Gastrocnemius medialis (tissue), 4 donors: ENCODE results near the gene ZNF580. TPM values are rescaled to one million over a fixed set of nuclear protein-coding genes. Genes with fewer than 3 reads are reported as not detected.

Experiments
- ATAC-seq, 2 donors: fragments of 150-250 bp; one replicate each; pipeline ENCODE4 v1.9.1; 2016
- DNase-seq, 2 donors: peaks; one replicate each; pipeline ENCODE4 v3.0.0-alpha.2; 2019
- H3K27ac ChIP-seq, 4 donors: fragments of 200-600 bp; sonication (generic); 1 replicate in 1 of 4; 2 replicates in 3 of 4; pipeline ENCODE4 v1.5.1; 2016 to 2018; ENCODE audit warnings: mild to moderate bottlenecking in 2 of 4, moderate library complexity in 1 of 4
- H3K27me3 ChIP-seq, 3 donors: fragments of 200-600 bp; sonication (generic) in 2 of 3; 1 replicate in 1 of 3; 2 replicates in 2 of 3; pipeline versions ENCODE4 v1.5.1 to v1.6.0; 2016 to 2019; ENCODE audit warnings: mild to moderate bottlenecking in 1 of 3, moderate library complexity in 1 of 3
- H3K36me3 ChIP-seq, 2 donors: fragments of 200-600 bp; sonication (generic) in 1 of 2; one replicate each; pipeline ENCODE4 v1.5.1; 2017 to 2018
- H3K4me1 ChIP-seq, 2 donors: fragments of 200-600 bp; sonication (generic) in 1 of 2; one replicate each; pipeline ENCODE4 v1.5.1; 2016 to 2017; ENCODE audit warnings: mild to moderate bottlenecking in 2 of 2
- H3K4me3 ChIP-seq, 4 donors: fragments of 200-600 bp; sonication (generic) in 3 of 4; 1 replicate in 1 of 4; 2 replicates in 3 of 4; pipeline ENCODE4 v1.5.1; 2016 to 2019; ENCODE audit warnings: mild to moderate bottlenecking in 2 of 4
- H3K9me3 ChIP-seq, 3 donors: fragments of 200-600 bp; sonication (generic) in 2 of 3; 1 replicate in 1 of 3; 2 replicates in 2 of 3; pipeline ENCODE4 v1.5.1; 2016 to 2019
- POLR2A ChIP-seq, 2 donors: fragments of 450-650 bp; IDR thresholded peaks; one replicate each; pipeline ENCODE4 v1.6.1; 2017; ENCODE audit warnings: antibody characterized with exemption in 2 of 2, mild to moderate bottlenecking in 2 of 2, moderate library complexity in 2 of 2
- in situ Hi-C, 4 donors: fragments of 200-750 bp; cut with MboI; loops; one replicate each; pipeline versions ENCODE4 v1.15.0 to v1.8.0; 2017; ENCODE audit warnings: low sequenced_read_pairs in 4 of 4
- intact Hi-C: fragments of 100-400 bp; cut with DNase I; formaldehyde crosslinking; loops from one replicate; pipeline ENCODE4 v1.15.1; 2023; ENCODE audit warnings: low total_unique reads
- total RNA-seq, 4 donors: library from RNA; depleted of rRNA; stranded (reverse); fragments of >200 nt; gene quantifications; one replicate each; pipeline versions ENCODE4 v1.1.0 to v1.2.3, GENCODE V29; 2016
- TF ChIP-seq, protein P1 (sequence below), 5 experiments: fragments of 450-650 bp in 3 of 5; fragments of 200-600 bp in 2 of 5; sonication (generic) in 2 of 5; IDR thresholded peaks in 4 of 5; conservative IDR thresholded peaks in 1 of 5; 1 replicate in 4 of 5; 2 replicates in 1 of 5; pipeline ENCODE4 v1.5.1; 2016 to 2019; ENCODE audit warnings: antibody characterized with exemption in 5 of 5, mild to moderate bottlenecking in 3 of 5, moderate library complexity in 3 of 5

Gene ZNF580
- total RNA-seq, 4 donors from 2014 or later, result 1.5 to 12.3 (median 7.2) TPM

DNA sequence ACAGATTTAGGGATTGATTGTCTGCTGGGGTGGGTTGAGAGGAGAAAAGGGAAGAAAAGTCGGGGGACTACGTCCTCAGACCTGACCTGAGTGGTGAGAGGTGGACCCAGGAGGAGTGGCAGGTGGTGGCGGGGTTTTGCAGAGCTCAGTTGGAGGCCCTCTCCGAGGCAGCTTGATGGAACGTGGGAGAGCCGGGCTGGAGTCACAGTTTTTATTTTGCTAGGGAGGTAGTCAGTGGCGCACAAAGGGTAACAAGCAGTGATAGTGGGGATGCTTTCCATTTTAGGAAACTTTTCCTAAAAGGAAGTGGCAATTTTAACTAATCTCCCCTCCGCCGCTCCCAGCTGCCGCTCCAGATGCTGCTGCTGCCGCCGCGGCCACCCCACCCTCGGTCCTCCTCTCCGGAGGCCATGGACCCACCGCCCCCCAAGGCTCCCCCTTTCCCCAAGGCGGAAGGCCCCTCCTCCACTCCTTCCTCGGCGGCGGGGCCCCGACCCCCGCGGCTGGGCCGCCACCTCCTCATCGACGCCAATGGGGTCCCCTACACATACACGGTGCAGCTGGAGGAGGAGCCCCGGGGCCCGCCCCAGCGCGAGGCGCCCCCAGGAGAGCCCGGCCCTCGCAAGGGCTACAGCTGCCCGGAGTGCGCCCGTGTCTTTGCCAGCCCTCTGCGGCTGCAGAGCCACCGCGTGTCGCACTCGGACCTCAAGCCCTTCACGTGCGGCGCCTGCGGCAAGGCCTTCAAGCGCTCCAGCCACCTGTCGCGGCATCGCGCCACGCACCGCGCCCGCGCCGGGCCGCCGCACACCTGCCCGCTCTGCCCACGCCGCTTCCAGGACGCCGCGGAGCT lies 1.6 kb downstream of the ZNF580 start:
- Histone ChIP-seq H3K27me3 (no peaks in the 10 kb centered on the region), H3K36me3 (peaks cover 0 to 10% of the 10 kb centered on the region in 2 donors), H3K4me3 (peak overlapping the region; percentile 80 to 99 (median 94)), H3K27ac (peak overlapping the region; percentile 82 to 98 (median 90)), H3K9me3 (no peaks in the 10 kb centered on the region), H3K4me1 (peaks cover 57 to 64% of the 10 kb centered on the region in 2 donors)
- DNase-seq (no peak), ATAC-seq (no peak)
- in situ Hi-C loops (loop anchor here in 1 of 4 donors (25.0 kb wide), 1 partner anchor 505 kb away; the partner anchor contains the start of gene TNNT1), intact Hi-C loops (loop anchor here (5.0 kb wide), 1 partner anchor 525 kb away; the partner anchor contains the start of gene PPP1R12C)
- TF ChIP-seq, protein P1, sequence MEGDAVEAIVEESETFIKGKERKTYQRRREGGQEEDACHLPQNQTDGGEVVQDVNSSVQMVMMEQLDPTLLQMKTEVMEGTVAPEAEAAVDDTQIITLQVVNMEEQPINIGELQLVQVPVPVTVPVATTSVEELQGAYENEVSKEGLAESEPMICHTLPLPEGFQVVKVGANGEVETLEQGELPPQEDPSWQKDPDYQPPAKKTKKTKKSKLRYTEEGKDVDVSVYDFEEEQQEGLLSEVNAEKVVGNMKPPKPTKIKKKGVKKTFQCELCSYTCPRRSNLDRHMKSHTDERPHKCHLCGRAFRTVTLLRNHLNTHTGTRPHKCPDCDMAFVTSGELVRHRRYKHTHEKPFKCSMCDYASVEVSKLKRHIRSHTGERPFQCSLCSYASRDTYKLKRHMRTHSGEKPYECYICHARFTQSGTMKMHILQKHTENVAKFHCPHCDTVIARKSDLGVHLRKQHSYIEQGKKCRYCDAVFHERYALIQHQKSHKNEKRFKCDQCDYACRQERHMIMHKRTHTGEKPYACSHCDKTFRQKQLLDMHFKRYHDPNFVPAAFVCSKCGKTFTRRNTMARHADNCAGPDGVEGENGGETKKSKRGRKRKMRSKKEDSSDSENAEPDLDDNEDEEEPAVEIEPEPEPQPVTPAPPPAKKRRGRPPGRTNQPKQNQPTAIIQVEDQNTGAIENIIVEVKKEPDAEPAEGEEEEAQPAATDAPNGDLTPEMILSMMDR (IDR thresholded peaks at IDR 0.05 in 4 of 5, conservative IDR thresholded peaks at IDR 0.05 in 1 of 5), result no peak
- TF ChIP-seq POLR2A (IDR thresholded peaks at IDR 0.05), result peak; percentile 34 to 38

DNA sequence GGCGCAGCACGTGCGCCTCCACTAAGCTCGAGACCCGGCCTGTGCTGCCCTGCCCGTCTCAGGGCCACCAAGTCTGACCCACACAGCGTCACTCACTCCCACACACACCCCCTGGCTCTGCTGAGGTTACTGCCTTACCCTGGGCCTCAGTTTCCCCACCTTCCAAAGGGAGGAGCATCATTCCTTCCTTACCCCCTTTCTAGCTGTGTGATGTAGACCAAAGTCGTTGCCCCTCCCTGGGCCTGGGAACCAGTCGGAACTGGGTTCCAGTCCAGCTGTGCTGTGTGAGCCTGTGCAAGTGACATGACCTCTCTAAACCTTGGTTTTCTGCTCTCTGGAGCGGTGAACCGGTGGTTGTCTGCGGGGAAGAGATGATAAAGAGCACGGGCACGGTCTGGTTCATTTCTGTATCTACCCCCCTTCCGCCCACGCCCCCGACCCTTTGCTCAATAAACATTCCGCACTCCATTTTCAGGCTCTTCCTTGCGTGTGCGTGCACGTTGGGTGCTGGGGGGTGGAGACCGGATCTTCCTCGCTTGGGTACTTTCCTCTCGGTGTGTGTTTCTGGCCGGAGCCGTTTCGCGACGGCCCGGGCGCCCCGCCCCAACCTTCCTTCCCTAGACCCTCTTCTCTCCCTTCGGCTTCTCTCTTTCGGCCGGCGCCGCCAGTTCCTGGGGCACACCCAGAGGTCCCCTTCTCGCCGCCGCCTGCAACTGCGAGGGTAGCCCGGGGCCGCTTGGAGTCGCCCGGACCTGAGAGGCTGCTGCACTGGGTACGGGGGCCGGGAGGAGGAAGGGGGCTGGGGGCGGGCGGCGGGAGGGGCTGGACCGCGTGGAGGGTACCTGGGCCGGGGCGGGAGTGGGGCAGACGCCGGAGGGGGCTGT lies 2.4 kb downstream of the ZNF580 start, which contains the start of gene ZNF581:
Gene ZNF581, plus strand, starts transcription at position 647 of the 884 bp plus-strand sequence. CDS start 923 bp downstream, outside the sequence.
- peak within 1 kb of the TSS; percentile 82 to 98 (median 90) for H3K27ac ChIP-seq
- intact Hi-C loops (loop anchor here (5.0 kb wide), 1 partner anchor 526 kb away; the partner anchor contains the start of gene PPP1R12C), in situ Hi-C loops (loop anchor here in 1 of 4 donors (25.0 kb wide), 1 partner anchor 506 kb away; the partner anchor contains the start of gene TNNT1)
- peaks cover 0 to 10% of the 10 kb centered on the region in 2 donors for H3K36me3 ChIP-seq
- H3K4me1 ChIP-seq, result peaks cover 52 to 60% of the 10 kb centered on the region in 2 donors
- DNase-seq, result peak; percentile 35 to 63
- H3K4me3 ChIP-seq, result peak within 1 kb of the TSS; percentile 80 to 99 (median 94)
- no peaks in the 10 kb centered on the region for H3K9me3 ChIP-seq
- TF ChIP-seq POLR2A (IDR thresholded peaks at IDR 0.05), result peak in 1 of 2 donors; percentile 11
- TF ChIP-seq, protein P1 (IDR thresholded peaks at IDR 0.05 in 4 of 5, conservative IDR thresholded peaks at IDR 0.05 in 1 of 5), result peak in 1 of 5 experiments; percentile 13
- no peaks in the 10 kb centered on the region for H3K27me3 ChIP-seq
- ATAC-seq, result peak; percentile 47 to 51

DNA sequence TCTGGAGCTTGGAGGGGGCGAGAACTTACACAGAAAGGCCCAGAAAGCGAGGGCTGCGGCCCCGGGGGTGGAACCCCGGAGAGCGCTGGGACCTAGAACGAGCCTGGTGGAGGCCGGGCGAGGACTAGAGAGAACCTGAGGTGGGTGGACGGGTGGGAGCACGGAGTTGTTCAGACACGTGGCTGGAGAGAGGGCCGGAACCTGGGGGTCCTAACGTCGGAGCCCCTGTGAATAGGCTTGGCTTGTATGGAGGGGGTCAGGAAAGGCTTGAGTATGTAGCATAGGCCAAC lies 3.0 kb downstream of the ZNF580 start:
- no peak for DNase-seq
- TF ChIP-seq POLR2A (IDR thresholded peaks at IDR 0.05), result no peak
- TF ChIP-seq, protein P1 (IDR thresholded peaks at IDR 0.05 in 4 of 5, conservative IDR thresholded peaks at IDR 0.05 in 1 of 5), result no peak

DNA sequence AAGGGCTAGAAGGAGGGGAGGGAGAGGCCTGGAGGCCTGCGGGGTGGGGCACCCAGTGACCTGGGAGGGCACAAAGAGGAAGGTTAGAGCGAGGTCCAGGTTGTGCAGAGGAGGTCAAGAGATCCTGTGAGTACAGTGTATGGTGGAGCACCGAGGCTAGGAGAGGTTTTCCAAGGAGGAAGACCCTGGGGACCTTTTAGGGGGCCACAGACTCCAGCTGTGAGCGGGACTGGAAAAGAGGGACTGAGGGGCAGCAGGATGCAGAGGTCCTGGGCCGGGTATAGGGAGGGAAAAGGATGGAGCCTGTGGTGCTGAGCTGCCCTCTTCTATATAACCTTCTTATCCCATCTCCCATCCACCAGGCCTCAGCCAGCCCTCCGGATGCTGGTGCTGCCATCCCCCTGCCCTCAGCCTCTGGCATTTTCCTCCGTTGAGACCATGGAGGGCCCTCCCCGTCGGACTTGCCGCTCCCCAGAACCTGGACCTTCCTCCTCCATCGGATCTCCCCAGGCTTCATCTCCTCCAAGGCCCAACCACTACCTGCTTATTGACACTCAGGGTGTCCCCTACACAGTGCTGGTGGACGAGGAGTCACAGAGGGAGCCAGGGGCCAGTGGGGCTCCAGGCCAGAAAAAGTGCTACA lies 3.5 kb downstream of the ZNF580 start:
- in situ Hi-C loops (loop anchor here in 1 of 4 donors (25.0 kb wide), 1 partner anchor 507 kb away; the partner anchor contains the start of gene TNNT1), intact Hi-C loops (loop anchor here (5.0 kb wide), 1 partner anchor 527 kb away; the partner anchor contains the start of gene PPP1R12C)
- peaks cover 55 to 60% of the 10 kb centered on the region in 2 donors for H3K4me1 ChIP-seq
- H3K27me3 ChIP-seq, result no peaks in the 10 kb centered on the region
- ATAC-seq, result no peak
- peaks cover 0 to 10% of the 10 kb centered on the region in 2 donors for H3K36me3 ChIP-seq
- DNase-seq, result no peak
- peak overlapping the region; percentile 80 to 99 (median 94) for H3K4me3 ChIP-seq
- no peaks in the 10 kb centered on the region for H3K9me3 ChIP-seq
- no peak for TF ChIP-seq POLR2A (IDR thresholded peaks at IDR 0.05)
- TF ChIP-seq, protein P1 (IDR thresholded peaks at IDR 0.05 in 4 of 5, conservative IDR thresholded peaks at IDR 0.05 in 1 of 5), result no peak
- H3K27ac ChIP-seq, result peak overlapping the region; percentile 82 to 98 (median 90)

More for the DNA sequence above, 3.0 kb downstream of the ZNF580 start:
- Histone ChIP-seq H3K27ac (peak overlapping the region; percentile 82 to 98 (median 90)), H3K4me3 (peak overlapping the region; percentile 80 to 99 (median 94)), H3K27me3 (no peaks in the 10 kb centered on the region), H3K36me3 (peaks cover 0 to 10% of the 10 kb centered on the region in 2 donors), H3K9me3 (no peaks in the 10 kb centered on the region), H3K4me1 (peaks cover 52 to 61% of the 10 kb centered on the region in 2 donors)
- intact Hi-C loops, result loop anchor here (5.0 kb wide), 1 partner anchor 527 kb away; the partner anchor contains the start of gene PPP1R12C
- ATAC-seq, result no peak
- in situ Hi-C loops, result loop anchor here in 1 of 4 donors (25.0 kb wide), 1 partner anchor 507 kb away; the partner anchor contains the start of gene TNNT1
